ENCODE results near the gene CADPS2.

The CADPS2 gene

GRCh38 chr7:122746948-122747347 is 139.3 kb downstream of the CADPS2 start:
- DNase-seq (ENCODE audit: low spot score), result no peak
- H3K27ac ChIP-seq, result no peak overlapping the region
- POLR2A ChIA-PET (ENCODE audit: low non-redundant PET), result no interaction called here
- no peak for TF ChIP-seq CTCF (conservative IDR thresholded peaks at IDR 0.05; ENCODE audit: low read depth)
- CTCF ChIA-PET, result interaction anchor here (0.6 kb wide), 1 partner anchor 214 kb away, joined by 4 read pairs; no protein-coding TSS in a partner anchor

GRCh38 chr7:122743211-122743610 is 143.0 kb downstream of the CADPS2 start:
- POLR2A ChIA-PET (ENCODE audit: low non-redundant PET), result no interaction called here
- CTCF ChIA-PET, result interaction anchor here (0.6 kb wide), 1 partner anchor 18 kb away, joined by 3 read pairs; no protein-coding TSS in a partner anchor
- no peak for TF ChIP-seq CTCF (conservative IDR thresholded peaks at IDR 0.05; ENCODE audit: low read depth)
- H3K27ac ChIP-seq, result no peak overlapping the region
- no peak for DNase-seq (ENCODE audit: low spot score)

DNA sequence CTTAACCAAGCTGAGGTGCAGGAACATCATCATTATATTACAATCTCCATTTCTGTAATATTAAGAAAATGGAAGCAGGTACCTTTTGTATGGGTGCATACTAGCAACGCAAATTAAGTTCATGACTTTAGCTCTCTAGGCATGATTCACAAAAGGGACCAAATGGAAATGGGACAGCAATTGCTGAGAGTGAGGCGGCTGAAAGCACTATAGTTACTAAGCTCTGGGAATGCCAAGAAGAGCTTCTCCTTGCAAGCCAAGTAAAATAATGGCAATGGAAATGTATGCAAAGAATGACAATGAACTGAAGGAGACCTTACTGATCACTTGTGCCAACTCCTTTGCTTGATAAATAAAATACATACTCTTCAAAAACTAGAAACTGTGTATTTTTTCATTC is 147.3 kb downstream of the CADPS2 start:
- CTCF ChIA-PET, result interaction anchor here (0.5 to 0.9 kb wide), 2 partner anchors 10 to 240 kb away, joined by 3 read pairs; no protein-coding TSS in a partner anchor
- POLR2A ChIA-PET (ENCODE audit: low non-redundant PET), result no interaction called here
- TF ChIP-seq CTCF (conservative IDR thresholded peaks at IDR 0.05; ENCODE audit: low read depth), result no peak
- no peak for DNase-seq (ENCODE audit: low spot score)
- no peak overlapping the region for H3K27ac ChIP-seq

DNA sequence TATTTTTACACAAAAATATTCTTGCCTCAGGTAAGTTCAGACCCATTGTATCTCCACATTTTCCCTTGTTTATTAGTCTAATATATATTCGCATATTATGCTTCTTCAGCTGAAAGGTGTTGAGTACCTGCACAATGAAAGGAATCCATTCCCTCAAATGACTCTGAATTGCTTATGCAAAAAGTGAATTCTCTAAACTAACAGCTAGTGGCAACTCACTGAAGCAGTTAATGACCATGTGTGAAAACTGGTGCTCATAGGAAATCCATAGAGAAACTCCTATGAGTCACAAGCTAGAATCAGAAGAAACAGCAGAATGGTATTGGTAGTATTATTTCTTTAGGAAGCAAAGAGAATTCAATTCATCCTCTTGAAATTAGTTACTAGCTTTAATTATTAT is 150.1 kb downstream of the CADPS2 start:
- no peak for TF ChIP-seq CTCF (conservative IDR thresholded peaks at IDR 0.05; ENCODE audit: low read depth)
- no peak for DNase-seq (ENCODE audit: low spot score)
- no peak overlapping the region for H3K27ac ChIP-seq
- POLR2A ChIA-PET (ENCODE audit: low non-redundant PET), result no interaction called here
- CTCF ChIA-PET, result interaction anchor here (0.6 kb wide), 2 partner anchors 18 to 28 kb away, joined by 3 read pairs; no protein-coding TSS in a partner anchor

- CTCF ChIA-PET, result no interaction called here
- TF ChIP-seq CTCF (conservative IDR thresholded peaks at IDR 0.05; ENCODE audit: low read depth), result no peak
- no peak for DNase-seq (ENCODE audit: low spot score)
- POLR2A ChIA-PET (ENCODE audit: low non-redundant PET), result no interaction called here
- H3K27ac ChIP-seq, result no peak overlapping the region
Measured at GRCh38 chr7:122727759-122728158, 158.5 kb downstream of the CADPS2 start.

- POLR2A ChIA-PET (ENCODE audit: low non-redundant PET), result no interaction called here
- no peak overlapping the region for H3K27ac ChIP-seq
- DNase-seq (ENCODE audit: low spot score), result no peak
- CTCF ChIA-PET, result no interaction called here
- TF ChIP-seq CTCF (conservative IDR thresholded peaks at IDR 0.05; ENCODE audit: low read depth), result no peak
Measured at GRCh38 chr7:122727354-122727753, 158.9 kb downstream of the CADPS2 start.
